ENCODE results near the gene TNS3.
A peak's percentile ranks its signal among the peaks of the same experiment; 100 is the strongest.
"Not testable (repeated sequence)": the region's sequence is repeated elsewhere in the genome, so short reads cannot be mapped to it uniquely, and the experiment has no call there.

TNS3 gene

DNA sequence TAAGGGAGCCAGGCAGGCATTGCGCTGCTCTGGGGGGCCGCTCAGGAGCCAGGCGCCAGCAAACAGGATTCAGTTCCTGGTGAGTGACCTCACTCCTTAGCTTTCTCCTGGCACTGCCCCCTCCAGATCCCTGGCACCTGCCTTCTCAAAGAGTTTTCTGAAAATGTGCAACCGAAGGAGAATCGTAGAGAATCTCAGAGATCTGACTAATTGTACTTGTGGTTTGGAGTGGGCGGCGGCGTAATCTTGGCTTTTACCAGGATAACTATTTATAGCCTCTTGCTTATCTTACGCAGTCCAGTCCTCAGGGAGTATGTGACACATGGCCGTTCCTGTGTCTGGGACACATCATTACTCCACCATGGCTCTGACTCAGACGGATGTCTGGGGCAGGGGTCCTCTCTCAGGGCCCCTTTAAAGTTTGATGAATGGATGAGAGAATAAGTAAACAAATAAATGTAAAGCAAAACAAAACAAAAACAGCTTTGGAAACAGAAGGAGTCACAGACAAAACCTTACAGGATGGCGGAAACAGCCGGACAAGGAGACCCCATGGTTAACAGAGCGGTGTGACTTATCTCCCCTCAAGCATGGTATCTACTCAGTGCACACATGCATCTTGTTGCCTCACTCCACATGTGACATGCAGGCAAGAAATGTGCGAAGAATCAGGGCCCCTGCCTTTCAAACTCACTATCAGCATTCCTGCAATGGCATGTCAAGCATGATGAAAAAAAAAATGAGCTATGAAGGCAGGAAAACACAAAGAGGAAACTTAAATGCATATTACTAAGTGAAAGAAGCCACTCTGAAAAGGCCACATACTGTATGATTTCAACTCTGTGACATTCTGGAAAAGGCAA lies 99.7 kb downstream of the TNS3 start:
- DNase-seq, result no peak

DNA sequence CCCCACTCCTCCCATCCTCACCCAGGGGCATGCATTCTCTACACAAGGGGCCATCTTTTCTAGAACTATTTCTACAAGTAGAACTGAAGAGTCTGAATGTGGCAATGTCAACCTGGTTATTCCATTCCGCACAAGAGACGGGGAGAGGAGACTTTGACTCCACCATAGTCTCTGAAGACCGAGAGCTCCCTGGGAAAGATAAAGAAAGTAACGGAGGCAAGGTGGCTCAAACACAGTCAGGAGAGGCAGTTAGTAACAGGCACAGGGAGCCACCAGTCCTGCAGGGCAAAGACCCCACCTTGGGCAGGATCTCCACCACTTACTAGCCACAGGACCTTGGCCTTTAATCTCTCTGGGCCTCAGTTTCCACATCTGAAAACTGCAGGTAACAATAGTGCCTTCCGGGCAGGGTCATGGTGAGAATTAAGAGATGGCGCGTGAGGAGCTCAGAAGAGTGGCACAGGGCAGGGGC lies 100.3 kb downstream of the TNS3 start:
- no peak for DNase-seq

GRCh38 chr7:47480576-47481538 lies 101.1 kb downstream of the TNS3 start:
- no peak for DNase-seq

- no peak for DNase-seq
Measured at GRCh38 chr7:47479821-47480575, 101.9 kb downstream of the TNS3 start.

DNA sequence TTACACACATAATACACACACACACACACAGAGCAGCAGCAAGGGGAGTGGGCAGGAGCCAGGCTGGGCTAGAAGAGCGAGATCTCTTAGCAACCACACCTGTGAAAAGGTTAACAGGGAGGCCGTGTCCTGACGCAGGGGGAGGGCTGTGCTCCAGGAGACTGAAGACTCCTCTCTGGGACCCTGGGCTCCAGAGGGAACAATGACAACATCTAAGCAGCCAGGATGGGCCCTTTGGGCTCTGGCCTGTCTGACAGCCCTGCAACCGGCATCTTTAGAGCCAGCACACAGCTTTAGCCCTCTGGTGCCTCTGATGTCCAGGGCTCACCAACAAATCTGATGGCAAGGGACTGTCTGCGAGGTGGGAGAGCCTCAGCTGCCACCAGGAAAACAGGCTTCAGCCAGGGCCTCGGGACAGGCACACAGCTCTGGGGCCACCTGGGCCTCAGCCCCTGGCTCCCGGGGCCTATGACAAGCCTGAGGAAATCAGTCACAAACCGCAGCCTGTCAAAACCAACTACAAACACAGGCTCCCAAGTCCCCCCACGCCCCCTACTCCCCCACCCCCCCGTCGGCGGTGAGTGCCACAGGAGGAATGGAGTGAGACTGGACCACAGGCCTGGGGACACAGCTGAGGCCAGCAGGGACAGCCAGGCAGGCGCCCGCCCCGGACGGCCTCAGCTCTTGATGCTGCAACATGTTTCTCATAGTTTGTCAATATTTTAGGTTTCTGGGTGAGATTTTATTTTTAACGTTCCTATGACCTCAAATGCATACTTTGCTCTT lies 102.8 kb downstream of the TNS3 start:
- DNase-seq, result no peak

- DNase-seq, result no peak
Measured at GRCh38 chr7:47478017-47478344, 103.9 kb downstream of the TNS3 start.

DNA sequence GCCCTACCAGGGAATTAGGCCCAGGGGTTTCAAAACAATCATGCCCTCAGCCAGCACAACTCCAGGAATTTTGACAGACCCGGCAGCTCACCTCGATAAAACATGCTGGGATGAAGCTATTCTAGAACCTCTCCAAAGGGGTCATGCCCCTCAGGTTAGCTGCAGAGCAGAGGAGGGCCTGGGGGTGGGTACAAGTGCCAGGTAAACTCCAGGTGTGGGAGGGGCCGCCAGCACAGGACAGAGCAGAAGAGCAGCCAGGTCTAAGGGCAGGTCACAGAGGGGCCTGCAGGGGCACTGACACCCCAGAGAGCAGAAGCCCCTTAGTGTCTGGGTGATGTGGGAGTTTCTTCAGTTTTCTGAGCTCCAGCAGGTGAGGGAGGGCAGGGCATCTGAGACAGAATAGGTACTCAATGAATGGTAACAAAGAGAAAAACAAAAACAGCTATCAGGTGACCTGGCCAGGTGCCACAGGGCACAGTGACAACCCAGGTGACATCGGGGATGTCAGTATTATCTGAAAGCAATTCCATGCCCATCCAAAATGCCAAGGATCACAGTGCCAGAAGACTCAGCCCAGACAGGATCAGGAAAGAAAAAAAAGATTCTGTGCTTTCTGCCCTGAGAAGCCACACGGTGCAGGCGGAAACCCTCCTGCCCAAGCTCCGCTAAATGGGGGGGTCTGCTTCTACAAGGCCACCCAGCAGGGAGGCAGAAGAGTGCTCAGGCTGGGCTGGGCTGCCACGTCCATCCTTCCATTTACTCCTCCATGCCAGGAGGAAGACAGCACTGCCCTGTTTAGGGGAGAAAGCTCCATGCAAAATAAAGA lies 104.5 kb downstream of the TNS3 start:
- no peak for DNase-seq

DNA sequence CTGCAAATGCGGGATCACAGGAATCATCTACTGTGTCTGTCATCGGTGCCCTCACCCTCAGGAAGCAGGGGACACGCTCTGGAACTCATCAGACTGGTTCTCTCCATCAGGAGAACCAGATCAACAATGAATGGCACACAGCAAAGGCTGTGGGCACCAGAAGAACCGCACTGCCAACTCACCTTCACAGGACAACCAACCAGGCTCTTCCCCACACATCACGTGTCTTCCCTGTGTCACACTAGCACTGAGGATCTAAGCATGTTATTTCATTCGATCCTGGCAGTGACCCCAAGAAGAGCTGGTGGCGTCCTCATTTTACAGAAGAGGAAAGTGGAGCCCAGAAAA lies 106.1 kb downstream of the TNS3 start:
- no peak for DNase-seq

DNA sequence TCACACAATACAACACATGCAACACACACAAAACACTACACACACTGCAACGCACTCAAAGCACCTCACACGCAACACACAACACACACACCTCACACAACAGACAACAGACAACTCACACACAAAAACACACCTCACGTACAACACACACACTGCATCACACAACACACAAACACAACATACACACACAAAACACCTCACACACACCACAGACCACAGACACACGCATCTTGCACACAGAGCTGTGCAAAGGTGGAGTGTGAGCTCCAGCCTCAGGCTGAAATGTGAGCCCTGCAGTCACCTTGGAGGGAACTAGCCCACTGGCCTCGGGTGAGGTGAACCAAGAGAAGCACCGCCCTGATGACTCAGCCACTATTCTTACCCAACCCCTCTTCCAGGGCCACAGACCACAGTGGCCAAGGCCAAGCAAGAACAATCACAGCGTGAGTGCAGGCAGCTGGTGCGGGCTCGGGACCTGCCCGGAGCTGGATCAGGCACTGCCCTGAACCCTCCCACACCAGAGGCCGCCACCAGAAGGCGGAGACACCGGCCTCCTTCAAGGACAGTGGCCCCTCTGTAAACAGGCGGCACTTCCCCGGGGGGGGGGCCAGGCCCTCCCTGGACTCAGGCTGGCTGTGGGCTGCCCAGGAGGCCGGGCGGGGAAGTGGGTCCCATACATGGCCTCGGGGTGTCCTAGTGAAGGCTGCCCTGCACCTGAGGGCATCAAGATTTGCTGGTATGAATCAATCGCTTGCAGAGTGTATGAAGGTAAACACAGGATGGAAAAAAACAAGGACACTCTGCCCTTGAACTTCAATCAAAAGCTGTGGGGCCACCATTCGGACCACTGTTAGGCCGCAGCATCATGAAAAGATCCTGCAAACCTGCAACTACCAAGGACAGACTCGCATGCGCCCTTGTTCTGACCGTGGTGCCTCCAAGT lies 106.7 kb downstream of the TNS3 start:
- peak; percentile 28 for DNase-seq

- DNase-seq, result no peak
Measured at GRCh38 chr7:47474211-47474936, 107.5 kb downstream of the TNS3 start.

- no peak for DNase-seq
Measured at GRCh38 chr7:47473499-47474210, 108.3 kb downstream of the TNS3 start.

GRCh38 chr7:47472444-47473157 lies 109.3 kb downstream of the TNS3 start:
- no peak for DNase-seq

DNA sequence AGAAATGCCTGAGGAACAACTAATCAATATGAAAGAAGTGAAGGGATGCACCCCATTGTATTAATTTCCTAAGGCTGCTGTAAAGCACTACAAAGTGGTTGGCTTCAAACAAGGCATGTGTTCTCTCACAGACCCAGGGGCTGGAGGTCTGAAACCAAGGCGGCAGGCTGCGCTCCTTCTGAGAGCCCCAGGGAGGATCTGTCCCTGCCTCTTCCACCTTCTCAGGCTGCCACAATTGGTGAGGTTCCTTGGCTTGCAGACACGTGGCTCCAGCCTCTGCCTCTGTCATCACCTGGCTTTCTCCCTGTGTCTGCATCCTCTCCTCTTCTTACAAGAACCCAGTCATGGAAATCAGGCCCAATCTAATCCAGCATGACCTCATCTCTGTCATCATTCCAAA lies 110.1 kb downstream of the TNS3 start:
- DNase-seq, result no peak

GRCh38 chr7:47471358-47471703 lies 110.6 kb downstream of the TNS3 start:
- DNase-seq, result no peak

DNA sequence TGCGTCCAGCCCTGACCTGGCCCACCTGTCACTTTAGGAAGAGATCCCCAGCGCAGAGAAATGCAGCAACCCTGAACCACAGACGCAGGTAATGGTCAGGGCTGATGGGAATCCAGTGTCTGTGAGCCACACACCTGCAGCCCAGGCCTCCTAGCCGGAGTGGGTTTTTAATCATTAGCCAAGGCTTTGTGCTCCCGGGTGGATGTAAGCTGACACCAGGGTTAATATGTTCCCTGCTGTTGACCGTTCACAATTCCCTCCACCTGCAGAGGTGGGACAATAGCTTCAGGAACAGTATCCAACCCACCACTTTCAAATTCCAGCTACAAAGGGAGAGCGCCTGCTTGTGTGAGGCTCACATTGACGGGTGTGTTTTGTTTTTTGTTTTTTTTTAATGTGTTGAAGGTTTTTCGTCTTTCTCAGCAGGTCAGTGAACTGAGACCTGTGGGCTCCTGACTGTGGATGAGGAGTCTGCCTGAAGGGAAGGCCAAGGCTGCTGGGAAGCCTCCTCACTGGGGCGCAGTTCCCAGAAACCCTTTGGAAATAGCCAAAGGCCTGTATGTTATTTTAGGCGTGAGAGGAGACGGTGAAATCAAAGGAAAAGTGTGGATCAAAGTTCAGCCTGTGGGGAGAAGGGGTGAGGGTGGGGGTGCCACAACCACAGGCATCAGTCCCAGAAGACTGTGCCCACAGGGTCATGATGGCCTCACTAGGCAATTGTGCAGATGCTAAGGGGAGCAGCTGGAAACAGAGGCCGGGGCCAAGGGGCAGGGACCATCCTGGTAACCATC lies 111.1 kb downstream of the TNS3 start:
- DNase-seq, result no peak

- DNase-seq, result not testable (repeated sequence)
Measured at GRCh38 chr7:47469846-47470245, 112.1 kb downstream of the TNS3 start.

GRCh38 chr7:47466832-47467231 lies 115.1 kb downstream of the TNS3 start:
- no peak for DNase-seq

Data from GF-D8 (cell line).